Measurements from ENCODE around the gene SUSD3. TPM values are rescaled to one million over a fixed set of nuclear protein-coding genes. Genes with fewer than 3 reads are reported as not detected.

SUSD3 gene
- total RNA-seq, 1 experiment from 2014 or later: not detected

DNA sequence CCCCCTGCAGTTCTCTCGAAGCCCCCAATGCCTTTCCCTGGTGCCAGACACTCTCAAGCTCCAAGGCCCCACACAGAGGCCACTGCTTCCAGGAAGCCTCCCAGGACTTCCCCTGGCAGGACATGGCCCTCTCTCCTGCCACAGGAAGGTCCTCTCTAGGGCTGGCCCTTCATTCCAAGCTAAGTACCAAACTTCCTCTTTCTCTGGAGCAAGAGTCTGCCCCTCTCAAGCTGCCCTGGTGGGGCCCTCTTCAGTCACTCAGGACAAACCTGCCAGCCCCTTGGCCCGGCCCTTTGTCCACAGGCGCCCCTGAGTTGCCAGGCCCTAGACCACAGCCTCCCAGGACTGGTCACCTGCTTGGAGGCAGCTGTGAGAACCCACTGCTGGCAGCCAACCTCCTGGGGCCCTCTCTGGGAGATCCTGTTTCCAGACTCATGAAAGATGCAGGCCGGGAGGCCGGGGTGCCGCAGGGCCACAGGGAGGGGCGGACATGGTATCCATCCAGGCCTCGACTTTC lies 69.0 kb downstream of the SUSD3 start:
- Histone ChIP-seq H3K4me3 (no peak overlapping the region), H3K27ac (no peak overlapping the region), H3K27me3 (no peaks in the 10 kb centered on the region), H3K9me3 (replicated peaks) (no peaks in the 10 kb centered on the region), H3K4me1 (peaks cover 18% of the 10 kb centered on the region; the same call in 1 of the 2 replicates), H3K36me3 (no peaks in the 10 kb centered on the region)
- DNase-seq: peak; percentile 74 to 75

DNA sequence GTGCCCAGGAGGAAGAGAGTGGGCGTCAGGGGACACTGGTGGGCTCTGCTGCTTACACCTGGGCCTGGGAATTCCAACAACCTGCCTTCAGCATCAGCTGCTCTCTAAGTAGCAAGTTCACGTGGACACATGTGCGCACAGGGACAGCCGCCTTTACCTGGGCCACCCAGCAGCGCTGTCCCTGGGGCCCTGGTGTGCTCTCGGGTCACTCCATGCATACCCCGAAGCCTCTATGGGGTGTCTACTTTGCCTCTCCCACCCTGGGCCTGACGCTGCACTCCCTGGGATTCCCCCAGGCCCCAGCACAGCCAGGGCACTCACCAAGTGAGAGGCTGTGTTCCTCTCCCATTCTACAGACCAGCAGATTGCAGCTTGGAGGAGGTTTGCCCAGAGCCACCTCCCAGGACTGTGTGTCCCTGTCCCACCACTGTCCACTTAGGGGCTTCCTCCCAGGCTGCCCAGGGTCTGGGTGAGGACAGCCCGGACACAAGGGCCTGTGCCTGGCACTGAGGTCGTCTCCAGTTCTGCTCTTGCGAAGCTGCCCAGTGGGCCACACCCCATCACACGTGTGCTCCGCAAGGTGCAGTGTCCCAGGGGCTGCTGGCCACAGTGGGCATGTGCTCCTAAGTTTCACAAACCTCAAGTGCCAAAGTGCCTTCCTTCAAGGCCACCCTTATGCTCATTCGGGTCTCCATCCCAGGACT lies 69.7 kb downstream of the SUSD3 start:
- DNase-seq: no peak
- H3K27ac ChIP-seq: no peak overlapping the region
- peaks cover 25% of the 10 kb centered on the region; the same call in 1 of the 2 replicates for H3K4me1 ChIP-seq
- no peaks in the 10 kb centered on the region for H3K36me3 ChIP-seq
- H3K4me3 ChIP-seq: no peak overlapping the region
- no peaks in the 10 kb centered on the region for H3K27me3 ChIP-seq
- H3K9me3 ChIP-seq (replicated peaks): no peaks in the 10 kb centered on the region

GRCh38 chr9:93128715-93129224 lies 70.3 kb downstream of the SUSD3 start:
- Histone ChIP-seq H3K4me1 (peaks cover 26% of the 10 kb centered on the region; the same call in 1 of the 2 replicates), H3K36me3 (no peaks in the 10 kb centered on the region), H3K27ac (no peak overlapping the region), H3K9me3 (replicated peaks) (no peaks in the 10 kb centered on the region), H3K27me3 (no peaks in the 10 kb centered on the region), H3K4me3 (no peak overlapping the region)
- DNase-seq: no peak

GRCh38 chr9:93129286-93129685 lies 70.8 kb downstream of the SUSD3 start:
- Histone ChIP-seq H3K4me1 (peaks cover 26% of the 10 kb centered on the region; the same call in 1 of the 2 replicates), H3K27ac (no peak overlapping the region), H3K36me3 (no peaks in the 10 kb centered on the region), H3K9me3 (replicated peaks) (no peaks in the 10 kb centered on the region), H3K27me3 (no peaks in the 10 kb centered on the region), H3K4me3 (no peak overlapping the region)
- peak in 1 of 2 experiments; percentile 4 for DNase-seq

DNA sequence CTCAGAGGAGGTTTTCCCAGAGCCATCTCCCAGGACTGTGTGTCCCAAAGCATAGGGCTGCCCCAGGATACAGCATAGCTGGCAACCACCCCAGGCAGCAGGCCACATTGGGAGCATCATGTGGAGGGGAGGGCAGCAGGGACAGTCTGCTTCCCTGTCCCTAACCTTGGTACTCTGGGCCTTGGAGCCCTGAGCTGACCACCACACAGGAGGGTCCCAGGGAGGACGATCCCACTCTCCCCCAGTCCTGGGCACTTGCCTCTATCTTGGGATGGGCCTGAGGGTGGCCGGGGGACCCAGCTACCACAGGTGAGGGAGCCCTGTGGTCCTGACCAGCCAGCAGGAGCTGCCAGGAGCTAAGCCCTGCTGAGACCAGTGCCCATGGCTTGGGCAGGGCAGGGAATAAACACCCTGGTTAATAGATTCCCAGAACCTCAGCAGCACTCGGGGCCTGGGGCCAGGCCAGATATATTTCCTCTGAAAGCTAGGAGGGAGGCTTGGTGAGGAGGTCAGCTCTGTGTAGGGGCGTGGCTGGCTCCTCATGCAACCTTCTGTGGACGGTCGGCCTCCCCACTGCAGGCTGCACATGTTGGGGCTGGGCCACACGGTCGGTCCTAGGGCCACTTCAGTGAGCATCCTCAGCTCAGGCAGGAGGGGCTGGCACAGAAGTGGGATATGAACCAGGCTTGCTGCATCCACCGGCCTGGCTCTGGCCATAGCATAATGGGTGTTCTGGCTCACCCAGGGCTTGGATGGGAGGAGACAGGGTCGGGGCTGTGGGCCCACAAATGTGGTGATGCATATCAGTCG lies 71.4 kb downstream of the SUSD3 start:
- Histone ChIP-seq H3K4me3 (no peak overlapping the region), H3K27me3 (no peaks in the 10 kb centered on the region), H3K9me3 (replicated peaks) (no peaks in the 10 kb centered on the region), H3K27ac (no peak overlapping the region), H3K4me1 (peaks cover 31% of the 10 kb centered on the region; the same call in 1 of the 2 replicates), H3K36me3 (no peaks in the 10 kb centered on the region)
- peak in 1 of 2 experiments; percentile 4 for DNase-seq

DNA sequence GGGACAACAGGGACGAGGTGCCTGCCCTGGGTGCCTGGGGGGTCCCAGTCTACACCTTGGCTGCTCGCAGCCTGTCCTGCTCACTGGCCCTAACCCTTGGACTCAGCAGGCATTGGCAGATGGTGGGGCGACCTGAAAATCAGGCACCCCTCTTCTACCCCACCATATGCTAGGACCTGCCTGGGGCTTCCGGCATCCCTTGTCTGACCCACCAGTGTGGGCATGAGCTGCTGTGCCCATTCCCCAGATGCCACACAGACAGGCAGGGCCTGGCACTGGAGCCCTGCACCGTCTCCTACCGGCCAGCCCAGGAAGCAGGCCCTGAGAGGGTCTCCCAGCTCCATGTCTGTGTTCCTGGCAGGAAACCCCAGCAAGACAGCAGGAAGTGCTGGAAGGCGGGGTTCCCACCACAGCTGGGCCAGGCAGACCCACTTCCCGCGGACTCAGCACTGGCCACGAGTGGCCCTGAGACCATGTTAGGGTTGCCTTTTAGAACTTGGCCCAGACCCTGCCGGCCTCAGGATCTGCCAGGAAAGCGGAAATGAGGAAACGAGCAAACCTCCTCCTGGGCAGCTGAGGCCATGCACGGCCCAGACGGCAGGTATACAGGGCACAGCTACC lies 72.5 kb downstream of the SUSD3 start:
- peak in 1 of 2 experiments; percentile 5 for DNase-seq
- Histone ChIP-seq H3K27ac (no peak overlapping the region), H3K36me3 (no peaks in the 10 kb centered on the region), H3K27me3 (no peaks in the 10 kb centered on the region), H3K4me1 (peaks cover 39% of the 10 kb centered on the region), H3K4me3 (no peak overlapping the region), H3K9me3 (replicated peaks) (no peaks in the 10 kb centered on the region)

DNA sequence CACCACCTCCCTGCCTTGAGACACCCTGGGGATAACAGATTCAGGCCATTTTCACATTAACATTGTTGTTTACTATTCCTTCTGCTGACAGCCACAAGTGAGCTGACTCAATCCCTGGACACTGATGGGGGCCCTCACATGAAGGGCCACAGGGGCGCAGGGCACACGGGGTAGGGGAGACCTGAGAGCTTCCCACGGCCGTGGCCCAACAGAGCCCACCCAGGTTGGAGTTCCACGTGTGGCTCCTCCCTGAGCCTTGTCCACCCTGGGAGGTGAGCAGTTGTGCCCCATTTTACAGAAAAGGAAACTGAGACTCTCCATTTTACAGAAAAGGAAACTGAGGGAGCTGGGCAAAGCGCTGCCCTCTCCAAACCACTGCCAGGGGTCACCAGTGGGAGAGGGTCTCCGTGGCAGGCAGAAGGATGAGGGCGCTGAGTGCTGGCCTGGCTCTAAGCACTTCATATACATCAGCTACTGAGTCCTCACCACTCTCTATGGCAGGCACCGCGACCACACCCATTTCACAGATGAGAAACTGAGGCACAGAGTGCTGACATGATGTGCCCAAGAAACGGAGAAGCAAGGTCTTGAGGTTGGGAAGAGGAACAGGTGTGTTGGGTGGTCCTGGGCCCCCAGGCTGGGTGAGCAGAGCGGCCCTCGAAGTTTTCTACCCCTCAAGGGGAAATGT lies 73.2 kb downstream of the SUSD3 start:
- Histone ChIP-seq H3K4me3 (no peak overlapping the region), H3K36me3 (no peaks in the 10 kb centered on the region), H3K4me1 (peaks cover 45% of the 10 kb centered on the region), H3K27me3 (no peaks in the 10 kb centered on the region), H3K27ac (no peak overlapping the region), H3K9me3 (replicated peaks) (no peaks in the 10 kb centered on the region)
- peak in 1 of 2 experiments; percentile 3 for DNase-seq

GRCh38 chr9:93132287-93132927 lies 73.9 kb downstream of the SUSD3 start:
- no peaks in the 10 kb centered on the region for H3K27me3 ChIP-seq
- DNase-seq: peak in 1 of 2 experiments; percentile 2
- no peaks in the 10 kb centered on the region for H3K9me3 ChIP-seq (replicated peaks)
- peaks cover 39% of the 10 kb centered on the region for H3K4me1 ChIP-seq
- no peak overlapping the region for H3K27ac ChIP-seq
- no peaks in the 10 kb centered on the region for H3K36me3 ChIP-seq
- peak overlapping the region; percentile 79; the same call in 1 of the 2 replicates for H3K4me3 ChIP-seq

- no peaks in the 10 kb centered on the region for H3K27me3 ChIP-seq
- H3K27ac ChIP-seq: peak overlapping the region; percentile 57
- H3K9me3 ChIP-seq (replicated peaks): no peaks in the 10 kb centered on the region
- peak; percentile 33 to 37 for DNase-seq
- peaks cover 32% of the 10 kb centered on the region for H3K4me1 ChIP-seq
- H3K4me3 ChIP-seq: peak overlapping the region; percentile 79
- H3K36me3 ChIP-seq: no peaks in the 10 kb centered on the region
Observed at GRCh38 chr9:93132946-93133680, 74.6 kb downstream of the SUSD3 start.

DNA sequence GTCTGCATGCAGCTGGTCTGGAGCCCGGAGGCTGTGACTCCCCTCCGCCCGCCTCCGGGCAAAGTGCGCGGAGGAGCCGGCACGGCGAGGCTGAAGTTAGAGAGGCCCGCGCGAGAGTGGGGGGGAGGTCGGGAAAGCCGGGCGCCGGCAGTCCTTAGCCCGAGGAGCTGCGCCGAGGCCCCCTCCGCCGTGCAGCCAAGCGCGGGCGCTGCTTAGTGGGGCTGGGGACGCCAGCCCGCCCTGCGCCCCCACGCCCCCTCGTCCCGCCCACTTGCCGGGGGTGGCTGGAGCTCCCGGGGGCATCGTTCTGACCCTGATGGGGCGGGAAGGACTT lies 75.1 kb downstream of the SUSD3 start:
- peak overlapping the region; percentile 57 for H3K27ac ChIP-seq
- peak; percentile 81 to 82 for DNase-seq
- H3K9me3 ChIP-seq (replicated peaks): no peaks in the 10 kb centered on the region
- no peaks in the 10 kb centered on the region for H3K27me3 ChIP-seq
- peak overlapping the region; percentile 79 for H3K4me3 ChIP-seq
- no peaks in the 10 kb centered on the region for H3K36me3 ChIP-seq
- H3K4me1 ChIP-seq: peaks cover 27% of the 10 kb centered on the region

- peak; percentile 64 to 79 for DNase-seq
- peak within 1 kb of the TSS; percentile 57 for H3K27ac ChIP-seq
- H3K4me3 ChIP-seq: peak within 1 kb of the TSS; percentile 79
- no peaks in the 10 kb centered on the region for H3K27me3 ChIP-seq
- peaks cover 27% of the 10 kb centered on the region for H3K4me1 ChIP-seq
- no peaks in the 10 kb centered on the region for H3K9me3 ChIP-seq (replicated peaks)
- no peaks in the 10 kb centered on the region for H3K36me3 ChIP-seq
Observed at GRCh38 chr9:93134015-93134739, 75.7 kb downstream of the SUSD3 start, which contains the start of gene NINJ1. Gene NINJ1, minus strand, starts transcription at chr9:93134251. Its CDS starts 34 bp downstream, at chr9:93134217.
